Fibroblast of skin of right biceps (primary cell): Measurements from ENCODE around the gene COX7A2L.
"Not testable (repeated sequence)": the region's sequence is repeated elsewhere in the genome, so short reads cannot be mapped to it uniquely, and the experiment has no call there.

ENCODE experiments used
- DNase-seq: peaks from one replicate; pipeline ENCODE4 v3.0.0-alpha.2; 2013

The COX7A2L gene

DNA sequence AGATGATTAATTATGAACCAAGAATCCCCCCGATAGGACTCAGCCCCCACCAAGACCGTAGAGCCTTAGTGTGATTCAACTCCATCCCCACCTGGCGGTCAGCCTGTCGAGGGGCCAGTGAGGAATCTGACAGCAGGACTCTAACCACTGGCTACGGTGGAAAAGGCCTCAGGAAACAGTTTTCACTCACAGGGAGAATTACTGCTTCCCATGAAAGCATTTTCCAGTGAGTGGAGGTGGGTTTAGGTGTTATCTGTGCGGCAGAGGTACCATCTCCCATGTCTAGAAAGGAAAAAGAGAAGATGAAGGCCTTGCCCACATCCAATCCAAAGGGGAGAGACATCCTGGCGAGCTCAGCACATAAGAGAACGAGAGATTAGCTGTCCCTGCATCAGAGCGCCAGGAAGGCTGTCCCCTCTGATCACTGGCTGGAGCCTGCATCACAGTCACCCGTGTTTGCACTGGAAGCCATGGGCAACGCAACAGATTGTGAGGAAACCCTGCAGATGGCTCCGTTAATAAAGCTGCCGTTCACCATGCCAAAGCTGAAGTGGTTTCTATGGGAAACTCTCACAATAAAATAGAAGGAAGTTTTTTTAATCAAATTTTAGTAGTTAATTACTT lies 22.3 kb downstream of the COX7A2L start:
- DNase-seq: no peak

DNA sequence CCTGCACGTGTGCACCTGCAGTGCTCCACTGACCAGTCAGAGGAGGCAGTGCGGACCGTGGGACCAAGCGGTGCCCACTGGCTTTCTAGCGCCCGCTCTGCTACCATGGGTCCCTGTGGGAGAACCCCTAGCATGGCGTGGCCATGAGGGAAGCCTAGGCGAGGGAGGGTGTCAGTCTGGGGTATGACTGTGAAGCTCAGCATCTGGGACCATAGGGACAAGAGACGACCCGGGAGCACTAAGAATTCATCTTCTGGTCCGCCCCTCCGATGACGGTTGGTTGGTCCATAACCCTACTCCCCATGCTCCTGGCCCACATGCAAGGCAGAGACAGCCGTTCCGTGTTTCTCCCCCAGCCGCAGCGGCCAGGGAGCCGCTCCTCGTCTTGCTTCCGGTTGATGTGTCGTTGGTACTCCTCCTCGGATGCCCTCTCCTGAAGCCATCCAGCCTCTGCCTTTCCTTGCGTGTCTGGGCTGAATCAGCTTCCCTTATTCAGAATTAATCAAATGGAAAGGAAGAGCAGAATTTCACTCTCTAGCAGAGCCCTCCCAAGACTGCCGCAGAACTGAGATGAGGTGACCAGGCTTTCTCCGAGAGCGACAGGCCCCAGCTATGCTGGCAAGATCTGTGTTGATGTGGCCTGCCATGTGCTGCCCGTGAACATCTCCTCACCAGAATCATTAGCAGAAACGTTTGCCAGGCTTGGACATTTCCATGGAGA lies 23.0 kb downstream of the COX7A2L start:
- no peak for DNase-seq

DNA sequence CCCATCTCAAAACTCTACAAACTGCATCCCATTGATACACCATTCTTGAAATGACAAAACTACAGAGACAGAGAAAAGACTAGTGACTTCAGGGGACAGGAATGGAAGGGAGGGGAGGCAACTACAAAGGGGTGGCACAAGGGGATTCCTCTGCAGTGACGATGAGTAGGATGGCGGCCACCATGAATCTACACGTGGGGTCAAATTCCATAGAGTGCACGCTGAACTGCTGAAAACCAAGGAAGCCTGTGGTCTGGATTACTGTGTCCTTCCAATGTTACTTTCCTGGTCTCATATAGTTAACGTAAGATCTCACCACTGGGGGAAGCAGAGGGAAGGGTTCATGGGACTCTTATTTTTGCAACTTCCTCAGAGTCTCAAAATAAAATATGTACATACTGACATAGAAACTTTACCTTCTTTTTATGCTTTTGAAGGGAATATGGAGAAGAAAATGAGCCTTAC lies 23.6 kb downstream of the COX7A2L start:
- peak; percentile 16 for DNase-seq

DNA sequence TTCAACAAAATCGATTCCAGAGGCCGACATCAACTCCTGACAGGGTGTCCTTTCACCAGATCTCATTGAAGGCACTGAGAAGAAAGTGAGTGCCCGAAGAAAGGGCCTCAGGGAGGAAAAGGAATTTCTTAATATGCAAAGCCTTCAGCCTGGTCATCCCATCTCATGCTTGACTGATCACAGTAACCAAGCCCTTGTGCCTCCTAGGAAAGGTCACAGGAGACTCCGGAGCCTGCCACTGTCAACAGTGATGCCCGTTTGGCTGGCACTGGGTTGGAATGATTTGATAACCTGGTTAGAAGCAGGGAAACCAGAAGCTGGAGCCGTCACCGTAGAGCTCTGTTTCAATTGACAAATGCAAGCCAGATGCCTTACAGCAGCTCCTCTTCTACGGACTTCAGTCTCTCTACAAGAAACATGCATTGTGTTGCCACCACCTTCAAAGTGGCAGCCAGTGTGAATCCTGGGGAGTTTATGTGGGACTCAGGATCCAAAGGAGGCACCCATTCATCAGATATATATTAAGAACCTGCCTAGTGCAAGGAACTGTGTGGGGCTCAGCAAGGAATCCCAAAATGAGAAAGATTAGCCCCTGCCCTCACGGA lies 24.6 kb downstream of the COX7A2L start:
- no peak for DNase-seq

DNA sequence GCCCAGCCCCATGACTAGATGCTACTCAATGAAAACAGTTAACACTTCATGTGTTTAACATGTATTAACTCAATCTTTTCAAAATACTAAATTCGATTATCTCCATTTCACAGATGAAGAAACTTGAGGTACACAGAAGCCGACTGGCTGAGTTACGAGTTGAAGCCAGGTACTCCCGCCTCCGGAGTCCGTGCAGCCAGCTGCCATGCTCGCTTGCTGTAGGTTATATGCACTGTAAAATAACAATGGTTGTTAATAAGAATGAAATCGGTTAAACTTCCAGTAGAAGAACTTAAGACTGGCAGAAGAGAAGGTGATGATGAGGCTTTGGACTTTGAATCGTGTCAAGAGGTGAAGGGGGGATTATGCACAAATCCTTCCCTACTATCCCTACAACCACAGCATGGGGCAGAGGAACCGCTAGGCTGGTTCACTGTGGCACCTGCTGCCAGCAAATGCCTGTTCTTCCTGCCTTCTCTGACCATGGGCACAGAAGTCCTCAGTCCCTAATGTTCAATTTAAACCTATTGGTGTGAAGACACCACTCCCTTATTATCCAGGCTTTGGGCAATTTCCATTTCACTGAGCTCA lies 25.4 kb downstream of the COX7A2L start:
- no peak for DNase-seq

DNA sequence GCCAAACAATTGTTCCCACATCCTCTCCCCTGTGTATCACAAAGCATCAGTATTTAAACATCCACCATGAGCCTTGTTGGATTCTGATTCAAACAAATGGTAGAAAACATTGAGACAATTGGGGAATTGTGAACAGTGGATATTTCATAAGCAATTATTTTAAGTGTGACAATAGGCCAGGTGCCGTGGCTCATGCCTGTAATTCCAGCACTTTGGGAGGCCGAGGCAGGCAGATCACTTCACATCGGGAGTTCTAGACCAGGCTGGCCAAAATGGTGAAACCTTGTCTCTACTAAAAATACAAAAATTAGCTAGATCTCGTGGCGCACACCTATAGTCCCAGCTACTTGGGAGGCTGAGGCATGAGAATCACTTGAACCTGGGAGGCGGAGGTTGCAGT lies 26.2 kb downstream of the COX7A2L start:
- not testable (repeated sequence) for DNase-seq

DNA sequence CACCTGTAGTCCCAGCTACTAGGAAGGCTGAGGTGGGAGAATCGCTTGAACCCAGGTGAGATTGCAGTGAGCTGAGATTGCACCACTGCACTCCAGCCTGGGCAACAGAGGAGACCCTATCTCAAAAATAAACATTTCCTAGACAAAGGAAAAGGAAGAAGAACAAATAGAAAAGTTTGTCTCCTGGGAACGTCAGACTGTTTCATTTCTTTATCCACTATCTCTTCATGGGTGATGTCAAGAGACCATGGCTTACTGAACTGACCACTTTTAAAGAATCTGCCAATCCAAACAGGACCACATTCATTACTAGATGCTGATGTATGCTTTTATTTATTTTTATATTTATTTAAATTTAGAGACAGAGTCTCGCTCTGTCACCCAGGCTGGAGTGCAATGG lies 26.8 kb downstream of the COX7A2L start:
- no peak for DNase-seq

DNA sequence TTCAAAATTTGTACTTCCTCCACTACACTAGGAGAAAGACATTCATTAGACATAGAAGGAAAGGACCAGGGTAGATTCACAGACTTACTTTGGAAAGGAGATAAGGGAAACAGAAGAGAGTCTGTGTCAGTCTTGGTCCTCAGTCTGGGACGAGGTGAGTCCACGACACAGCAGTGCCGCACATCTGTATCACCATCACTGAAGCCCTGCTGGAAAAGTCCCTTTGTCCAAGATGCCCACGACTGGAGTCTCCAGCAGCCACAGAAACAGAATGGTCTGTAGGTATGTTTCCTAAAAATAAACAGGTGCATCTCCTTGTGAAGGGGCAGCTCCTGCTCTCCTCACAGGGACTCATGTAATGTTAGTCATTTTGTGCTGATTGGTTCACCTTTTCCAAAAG lies 27.4 kb downstream of the COX7A2L start:
- DNase-seq: no peak

DNA sequence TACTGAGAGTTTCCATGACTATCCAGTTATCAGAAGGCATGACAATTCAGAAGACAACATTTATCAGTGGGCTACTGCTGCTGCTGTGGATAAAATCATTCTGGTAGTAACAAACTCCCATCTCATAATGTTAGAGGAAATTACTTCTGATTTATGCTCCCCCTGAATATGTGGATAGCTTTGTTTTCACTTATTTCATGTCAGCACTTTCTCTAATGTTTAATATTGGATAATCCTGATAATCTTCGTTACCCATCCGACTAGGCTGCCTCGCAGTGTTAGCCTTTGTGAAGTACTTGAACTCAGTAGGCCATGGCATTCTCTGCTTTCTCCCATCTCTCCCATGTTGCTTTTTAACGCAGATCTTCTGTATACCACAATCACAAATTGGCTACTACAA lies 28.4 kb downstream of the COX7A2L start:
- DNase-seq: no peak

DNA sequence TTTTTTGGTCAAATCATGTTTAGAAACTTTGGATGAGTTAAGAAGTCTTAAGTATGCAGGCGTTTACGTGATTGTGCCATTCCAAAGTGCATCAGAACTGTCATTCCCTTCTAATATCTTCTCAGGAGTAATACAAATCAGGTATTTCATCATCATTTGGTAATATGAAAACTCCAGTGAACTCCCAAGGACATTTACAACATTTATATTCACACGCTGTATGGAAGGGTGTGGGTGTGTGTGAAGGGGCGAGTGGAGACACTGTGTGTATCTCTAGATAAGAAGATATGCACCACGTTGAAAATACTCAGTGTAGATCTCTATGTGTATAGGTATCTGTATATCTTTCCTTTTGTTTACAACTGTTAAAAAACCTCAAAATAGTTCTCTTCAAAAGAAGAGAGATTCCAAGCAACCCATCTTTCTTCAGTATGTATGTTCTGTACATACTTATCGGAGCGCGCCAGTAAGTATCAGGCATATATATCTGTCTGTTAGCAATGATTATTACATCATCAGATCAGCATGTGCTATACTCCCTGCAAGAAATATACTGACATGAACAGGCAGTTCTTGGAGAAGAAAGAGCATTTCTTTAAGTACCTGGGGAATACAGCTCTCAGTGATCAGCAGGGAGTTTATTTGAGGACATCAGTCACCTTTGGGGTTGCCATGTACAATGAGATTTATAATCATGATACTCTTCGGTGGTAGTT lies 29.3 kb downstream of the COX7A2L start:
- peak; percentile 19 for DNase-seq

DNA sequence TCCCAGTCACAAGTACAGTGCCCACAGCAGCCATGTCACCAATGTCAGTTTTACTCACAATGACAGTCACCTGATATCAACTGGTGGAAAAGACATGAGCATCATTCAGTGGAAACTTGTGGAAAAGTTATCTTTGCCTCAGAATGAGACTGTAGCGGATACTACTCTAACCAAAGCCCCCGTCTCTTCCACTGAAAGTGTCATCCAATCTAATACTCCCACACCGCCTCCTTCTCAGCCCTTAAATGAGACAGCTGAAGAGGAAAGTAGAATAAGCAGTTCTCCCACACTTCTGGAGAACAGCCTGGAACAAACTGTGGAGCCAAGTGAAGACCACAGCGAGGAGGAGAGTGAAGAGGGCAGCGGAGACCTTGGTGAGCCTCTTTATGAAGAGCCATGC lies 31.3 kb downstream of the COX7A2L start:
- no peak for DNase-seq

DNA sequence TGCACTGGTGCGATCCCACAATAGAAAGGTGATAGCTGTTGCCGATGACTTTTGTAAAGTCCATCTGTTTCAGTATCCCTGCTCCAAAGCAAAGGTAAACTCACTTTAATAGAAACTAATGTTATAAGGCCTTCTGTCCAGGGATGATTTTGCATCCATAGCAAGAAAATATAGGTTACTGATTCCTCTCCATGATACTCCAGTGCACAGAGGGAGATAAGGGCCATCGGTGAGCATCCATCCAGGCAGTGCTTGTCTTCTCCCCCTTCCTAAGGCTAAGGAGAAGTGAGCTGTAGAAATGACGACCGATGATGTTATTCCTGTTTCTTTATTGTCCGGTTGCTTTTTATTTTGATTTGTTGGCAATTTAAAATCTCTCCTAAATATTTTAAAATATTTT lies 32.1 kb downstream of the COX7A2L start:
- no peak for DNase-seq

DNA sequence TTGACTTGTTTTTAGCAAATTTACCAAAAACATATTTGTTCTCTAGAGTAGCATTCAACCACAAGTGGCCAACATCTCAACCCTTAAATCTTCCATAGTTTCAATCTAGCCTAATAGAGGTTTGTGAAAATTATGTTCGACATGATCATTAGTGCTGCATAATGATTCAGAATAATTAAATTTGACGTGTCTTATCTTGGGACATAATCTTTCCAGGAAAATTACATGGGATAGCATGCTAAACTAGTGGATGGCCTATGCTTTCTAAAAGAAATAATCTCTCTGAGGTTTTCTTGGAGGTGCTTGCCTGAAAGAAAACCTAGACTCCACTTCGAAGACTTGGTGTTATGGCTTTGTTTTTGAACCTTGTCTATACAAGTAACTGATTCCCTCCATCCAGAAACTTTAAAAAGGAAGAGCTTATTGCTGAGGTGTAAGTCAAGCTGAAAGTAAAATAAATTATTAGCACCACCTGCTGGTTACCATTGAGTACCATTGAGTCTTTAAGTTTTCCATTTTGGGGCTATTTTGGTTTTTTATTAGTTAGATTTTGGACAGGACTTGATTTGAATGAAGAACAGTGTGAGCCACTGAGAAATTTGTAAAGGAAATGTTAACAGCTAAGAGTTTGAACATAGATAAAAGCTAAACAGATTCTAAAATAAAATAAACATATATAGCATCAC lies 32.7 kb downstream of the COX7A2L start:
- DNase-seq: peak; percentile 31

DNA sequence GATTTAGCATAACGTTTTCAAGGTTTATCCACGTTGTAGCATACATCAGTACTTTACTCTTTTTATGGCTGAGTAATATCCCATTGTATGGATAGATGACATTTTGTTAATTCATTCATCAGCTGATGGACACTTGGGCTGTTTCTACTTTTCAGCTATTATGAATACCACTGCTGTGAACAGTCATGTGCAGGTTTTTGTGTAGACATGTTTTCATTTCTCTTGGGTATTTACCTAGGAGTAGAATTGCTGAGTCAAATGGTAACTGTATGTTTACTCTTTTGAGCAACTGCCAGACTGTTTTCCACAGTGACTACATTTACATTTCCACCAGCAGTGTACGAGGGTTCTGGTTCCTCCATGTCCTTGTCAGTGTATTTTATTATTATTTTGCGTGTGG lies 33.9 kb downstream of the COX7A2L start:
- DNase-seq: no peak

DNA sequence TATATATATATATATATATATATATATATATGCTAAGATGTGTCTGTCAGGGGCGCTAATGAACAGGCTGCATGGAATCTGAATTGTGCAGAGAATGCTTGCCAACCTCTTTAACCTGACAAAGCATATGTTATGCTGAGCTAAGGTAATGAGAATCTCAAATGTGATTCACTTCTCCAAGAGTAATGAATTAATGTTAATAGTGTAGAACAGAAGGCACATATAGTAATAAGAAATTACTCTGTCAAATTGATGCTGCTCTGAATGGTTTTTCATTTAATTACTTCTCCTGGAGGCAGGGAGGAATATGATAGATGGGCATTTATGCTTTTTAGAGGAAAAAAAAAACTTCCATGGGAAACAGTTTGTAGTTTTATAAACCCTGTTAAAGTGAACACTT lies 35.4 kb downstream of the COX7A2L start:
- DNase-seq: no peak

DNA sequence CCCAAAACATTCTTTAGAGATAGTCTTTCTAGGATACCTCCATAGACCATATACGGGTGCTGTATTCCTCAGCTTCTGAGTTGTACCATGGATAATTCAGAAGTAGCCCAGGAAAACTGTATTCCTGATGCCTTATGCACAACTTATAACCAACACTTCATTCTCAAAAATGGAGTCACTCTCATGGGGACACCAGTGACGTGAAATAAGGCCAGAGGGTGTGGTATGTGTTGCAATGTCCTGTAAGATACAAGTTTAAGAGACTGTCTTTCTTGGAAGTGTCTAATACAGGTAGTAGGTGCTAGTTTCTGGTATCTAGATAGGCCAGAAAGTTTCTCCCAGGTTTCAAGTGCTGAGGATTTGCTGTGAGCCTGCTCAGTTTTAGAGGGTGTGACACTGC lies 36.1 kb downstream of the COX7A2L start:
- no peak for DNase-seq

DNA sequence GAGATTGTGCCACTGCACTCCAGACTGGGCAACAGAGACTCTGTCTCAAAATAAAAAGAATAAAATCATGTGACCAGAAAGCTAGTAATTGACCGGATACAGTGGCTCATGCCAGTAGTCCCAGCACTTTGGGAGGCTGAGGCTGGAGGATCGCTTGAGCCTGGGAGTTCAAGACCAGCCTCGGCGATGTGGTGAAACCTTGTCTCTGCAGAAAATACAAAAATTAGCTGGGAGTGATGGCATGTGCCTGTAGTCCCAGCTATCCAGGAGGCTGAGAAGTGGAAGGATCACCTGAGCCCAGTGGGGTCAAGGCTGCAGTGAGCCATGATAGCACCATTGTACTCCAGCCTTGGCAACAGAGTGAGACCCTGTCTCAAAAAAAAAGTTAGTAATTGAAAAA lies 36.8 kb downstream of the COX7A2L start:
- no peak for DNase-seq

DNA sequence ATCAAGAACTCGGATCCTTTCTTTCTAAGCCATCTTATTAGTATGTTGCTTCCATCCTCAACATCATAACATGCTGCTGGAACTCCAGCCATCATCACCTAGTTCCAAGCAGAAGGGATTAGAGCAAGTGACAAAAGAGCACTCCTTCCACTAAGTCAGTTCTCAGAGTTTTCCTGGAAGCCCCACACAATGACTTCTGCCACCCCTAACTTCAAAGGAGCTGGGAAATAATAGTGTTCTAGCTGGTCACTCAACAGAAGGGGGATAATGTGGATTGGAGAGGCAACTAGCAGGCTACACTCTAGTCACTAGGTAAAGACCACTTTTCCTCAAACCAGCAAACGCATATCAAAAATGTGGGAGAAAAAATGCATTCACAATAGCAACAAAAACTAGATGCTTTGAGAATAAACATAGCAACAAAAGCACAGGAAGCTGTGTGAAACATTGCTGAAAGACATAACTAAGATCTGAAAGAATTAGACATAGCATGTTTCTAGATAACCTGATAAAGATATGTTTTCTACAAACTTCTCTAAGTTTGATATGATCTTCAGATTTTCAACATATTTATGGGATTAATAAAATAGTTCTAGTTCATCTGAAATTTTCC lies 39.5 kb downstream of the COX7A2L start:
- DNase-seq: no peak

DNA sequence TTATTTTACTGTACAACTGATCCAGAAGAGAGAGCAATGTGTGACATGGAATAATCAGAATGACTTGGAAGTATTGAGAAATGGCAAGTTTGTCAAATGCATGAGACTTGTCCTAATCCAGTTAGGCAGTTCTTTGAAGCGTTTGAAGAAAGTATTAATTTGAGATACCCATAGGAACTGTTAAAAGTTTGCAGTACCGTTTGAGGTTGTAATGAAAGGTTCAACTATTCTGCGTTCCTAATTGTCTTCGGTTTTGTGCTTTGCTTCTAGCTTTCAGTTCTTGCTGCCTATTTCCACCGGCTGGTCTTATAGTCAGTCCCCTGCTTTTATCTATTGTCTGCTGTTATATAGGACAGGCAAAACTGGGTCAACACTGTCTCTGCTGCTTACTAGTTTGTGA lies 41.8 kb downstream of the COX7A2L start:
- DNase-seq: no peak

DNA sequence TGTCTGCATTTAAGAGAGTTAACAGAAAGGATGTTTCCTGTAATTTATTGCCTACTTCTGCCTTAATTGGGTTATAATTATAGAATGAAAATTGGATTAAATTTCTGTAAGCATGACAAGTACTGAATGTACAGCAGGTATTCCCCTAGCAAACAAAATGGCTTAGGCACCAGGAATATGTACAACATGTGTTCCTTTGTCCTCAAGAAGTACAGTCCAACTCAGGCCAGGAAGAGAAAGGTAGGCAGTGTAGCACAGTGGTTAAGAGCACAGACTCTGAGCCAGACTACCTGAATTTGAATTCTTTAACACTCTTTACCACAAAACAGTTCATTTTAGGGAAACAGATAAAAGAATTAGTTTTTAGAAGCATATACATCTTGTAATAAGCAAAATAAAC lies 43.1 kb downstream of the COX7A2L start:
- no peak for DNase-seq

DNA sequence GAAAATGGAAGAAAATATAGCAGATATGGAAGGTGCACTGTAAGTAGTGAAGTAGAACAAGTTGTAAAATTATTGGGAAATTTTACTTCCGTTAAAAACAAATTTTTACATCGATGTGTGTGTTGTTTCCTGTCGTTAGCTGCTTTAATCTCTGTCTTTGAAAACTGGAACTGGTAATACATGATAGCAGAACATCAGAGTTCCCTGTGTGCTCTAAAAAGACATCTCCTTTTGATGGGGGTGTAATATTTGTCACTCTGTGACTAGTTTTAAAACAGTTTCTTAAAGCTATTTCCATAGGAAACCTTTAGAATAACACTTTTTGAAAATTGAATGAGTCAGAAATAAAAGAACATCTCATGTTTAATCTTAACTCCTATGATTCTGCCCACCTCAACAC lies 43.5 kb downstream of the COX7A2L start:
- no peak for DNase-seq

DNA sequence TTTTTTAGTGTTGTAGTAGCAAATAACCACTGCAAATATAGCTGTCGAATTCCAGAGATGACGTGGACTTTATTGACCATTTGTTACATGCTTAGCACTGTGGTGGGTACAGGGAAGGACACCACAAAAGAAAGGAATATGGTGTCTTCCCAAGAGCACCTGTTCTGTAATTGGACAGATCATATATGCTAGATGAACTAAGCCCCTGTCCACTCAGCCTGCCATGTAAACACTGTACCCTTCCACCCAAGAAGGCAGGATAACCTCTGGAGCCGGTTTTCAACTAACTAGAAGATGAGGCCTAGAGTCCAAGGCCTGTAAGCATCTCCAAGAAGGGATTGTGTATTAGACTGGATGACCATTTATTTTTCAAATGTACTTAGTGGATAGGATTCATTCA lies 44.1 kb downstream of the COX7A2L start:
- DNase-seq: no peak
